Panc1 (cell line): ENCODE data around the gene LDAF1.

Experiments used
- CTCF ChIP-seq: fragments of 450-650 bp; IDR thresholded peaks from 2 replicates; pipeline ENCODE4 v1.5.1; 2017; ENCODE audit warnings: mild to moderate bottlenecking
- POLR2AphosphoS5 ChIP-seq: IDR thresholded peaks from 2 replicates; pipeline ENCODE4 v1.6.1; 2012; ENCODE audit warnings: mild to moderate bottlenecking, low read depth, low read length, moderate library complexity
- REST ChIP-seq, 2 experiments: IDR thresholded peaks; 2 replicates each; pipeline ENCODE4 v1.6.1; 2011 to 2012; ENCODE audit warnings: low read depth in 2 of 2, control low read depth in 1 of 2, low read length in 1 of 2, mild to moderate bottlenecking in 1 of 2, moderate library complexity in 1 of 2; ENCODE audit not compliant: insufficient read depth in 1 of 2
- TCF7L2 ChIP-seq: IDR thresholded peaks from 2 replicates; pipeline ENCODE4 v1.6.1; 2011; ENCODE audit warnings: mild to moderate bottlenecking, low read depth, low read length, inconsistent platforms

DNA sequence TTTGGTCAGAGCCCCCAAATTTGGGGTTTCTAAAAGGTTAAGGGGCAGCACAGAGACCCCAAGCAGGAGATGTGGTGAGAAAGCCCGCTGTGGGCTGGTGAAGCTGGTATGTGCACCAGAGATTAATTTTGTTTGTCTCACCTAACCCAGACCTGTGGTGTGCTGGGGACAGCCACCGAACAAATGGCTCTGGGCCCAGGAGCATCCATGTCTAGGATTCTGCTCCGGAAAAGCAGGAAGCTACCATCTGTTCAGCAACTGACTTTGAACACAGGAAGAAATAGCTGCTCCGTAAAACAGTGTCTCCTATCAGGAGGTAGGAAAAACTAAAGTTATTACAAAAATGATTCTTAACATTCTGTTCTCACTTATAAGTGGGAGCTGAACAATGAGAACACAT, 55.6 kb downstream of the LDAF1 start:
- TF ChIP-seq CTCF (no peak), REST (IDR thresholded peaks at IDR 0.05; ENCODE audit: insufficient read depth in 1 of 2, low read depth in 2 of 2, low read length in 1 of 2) (no peak), POLR2AphosphoS5 (no peak), TCF7L2 (no peak)
